GM23248 (cell line): ENCODE measurements around the gene ASTN1.

Source experiments
- EZH2 ChIP-seq: fragments of 200-600 bp; sonication (generic); IDR thresholded peaks from 2 replicates; pipeline ENCODE4 v1.6.1; 2018; ENCODE audit warnings: antibody characterized with exemption, mild to moderate bottlenecking; ENCODE audit not compliant: insufficient read depth, poor library complexity, severe bottlenecking
- EZH2phosphoT487 ChIP-seq: fragments of 200-600 bp; sonication (generic); IDR thresholded peaks from 2 replicates; pipeline ENCODE4 v1.6.1; 2018; ENCODE audit warnings: antibody characterized with exemption, moderate library complexity, mild to moderate bottlenecking, low read depth; ENCODE audit not compliant: insufficient read depth

DNA sequence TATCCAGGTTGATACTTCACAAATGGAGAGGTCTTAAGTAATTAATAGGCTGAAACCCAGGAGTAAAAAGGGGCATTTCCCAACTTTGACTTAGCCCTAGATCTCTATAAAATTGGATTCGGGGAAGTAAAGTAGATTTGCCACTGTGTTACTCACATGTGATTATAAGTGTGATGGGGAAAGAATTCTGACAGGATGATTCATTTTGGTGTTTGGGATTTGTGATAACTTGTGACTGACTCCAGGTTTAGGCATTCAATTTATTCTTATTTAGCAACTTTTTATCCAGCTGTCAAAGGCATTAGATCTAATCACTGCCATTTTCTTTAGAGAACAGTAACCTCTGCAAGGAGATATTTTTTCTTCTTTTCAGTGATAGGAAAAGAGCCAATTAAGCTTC is 175.5 kb downstream of the ASTN1 start:
- TF ChIP-seq EZH2phosphoT487: no peak
- no peak for TF ChIP-seq EZH2
